Subcutaneous adipose tissue (tissue), 4 donors: Measurements from ENCODE around the gene ACD. TPM values are rescaled to one million over a fixed set of nuclear protein-coding genes. Genes with fewer than 3 reads are reported as not detected.

ENCODE experiments used
- CTCF ChIP-seq: fragments of 450-650 bp; IDR thresholded peaks from one replicate; pipeline ENCODE4 v1.5.1; 2016; ENCODE audit warnings: low read depth, mild to moderate bottlenecking, control low read depth, antibody characterized with exemption, moderate library complexity
- total RNA-seq, 4 donors: library from RNA; depleted of rRNA; stranded (reverse); fragments of >200 nt; gene quantifications; one replicate each; pipeline ENCODE4 v1.1.0, GENCODE V29; 2016

ACD gene
- total RNA-seq, 4 donors from 2014 or later: 8.0 to 19.2 (median 14.9) TPM

DNA sequence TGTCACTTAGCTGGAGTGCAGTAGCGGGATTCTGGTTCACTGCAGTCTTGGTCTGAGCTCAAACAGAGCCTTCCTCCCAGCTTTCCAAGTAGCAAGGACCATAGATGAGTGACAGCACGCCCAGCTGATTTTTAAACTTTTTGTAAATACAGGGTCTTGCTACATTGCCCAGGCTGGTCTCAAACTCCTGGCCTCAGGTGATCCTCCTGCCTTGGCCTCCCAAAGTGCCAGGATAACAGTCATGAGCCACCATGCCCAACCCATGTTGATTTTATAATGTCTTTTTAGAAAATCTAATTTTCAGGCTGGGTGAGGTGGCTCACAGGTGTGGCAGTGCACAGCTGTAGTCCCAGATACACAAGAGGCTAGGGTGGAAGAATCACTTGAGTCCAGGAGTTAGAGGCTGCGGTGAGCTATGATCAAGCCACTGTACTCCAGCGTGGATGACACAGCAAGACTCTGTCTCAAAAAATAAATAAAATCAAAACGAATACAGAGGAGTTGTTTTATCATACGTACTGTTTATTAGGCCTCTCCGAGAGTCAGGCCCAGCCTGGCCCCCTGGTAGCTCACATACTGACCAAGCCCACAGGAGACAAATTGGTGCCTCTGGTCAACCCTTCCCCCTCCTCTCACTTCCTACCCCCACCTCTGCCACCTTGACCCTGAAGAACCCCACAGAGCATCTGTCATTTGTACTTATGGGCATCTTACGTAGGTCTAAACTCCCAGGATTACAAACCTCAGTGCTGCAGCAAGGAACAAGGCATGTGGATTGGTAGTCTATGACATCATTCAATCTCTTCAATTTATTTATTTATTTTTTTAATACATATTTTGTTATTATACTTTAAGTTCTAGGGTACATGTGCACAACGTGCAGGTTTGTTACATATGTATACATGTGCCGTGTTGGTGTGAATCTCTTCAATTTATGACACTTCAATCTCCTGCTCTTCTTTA lies 20.2 kb upstream of the ACD start:
- TF ChIP-seq CTCF: no peak

GRCh38 chr16:67678354-67679023 lies 18.4 kb upstream of the ACD start:
- no peak for TF ChIP-seq CTCF

DNA sequence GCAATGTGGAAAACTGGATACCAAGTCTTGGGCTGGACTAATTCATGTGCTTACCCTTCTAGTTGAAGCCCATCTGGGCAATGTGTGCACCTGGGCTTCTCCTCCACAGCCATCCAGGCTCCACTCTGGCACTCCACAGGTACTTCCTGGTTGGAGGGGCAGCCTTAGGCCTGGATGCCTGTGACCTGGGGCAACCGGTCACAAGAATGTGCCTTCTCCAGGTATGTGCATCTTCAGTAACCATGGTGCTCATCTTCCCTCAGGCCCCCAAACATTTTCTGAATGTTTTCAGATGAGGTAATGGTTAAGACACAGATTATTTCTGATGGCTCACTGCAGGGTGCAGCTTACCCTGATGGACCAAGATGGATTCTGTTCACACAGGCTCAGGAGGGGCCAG lies 17.7 kb upstream of the ACD start:
- no peak for TF ChIP-seq CTCF

GRCh38 chr16:67676939-67677338 lies 16.9 kb upstream of the ACD start:
- no peak for TF ChIP-seq CTCF

DNA sequence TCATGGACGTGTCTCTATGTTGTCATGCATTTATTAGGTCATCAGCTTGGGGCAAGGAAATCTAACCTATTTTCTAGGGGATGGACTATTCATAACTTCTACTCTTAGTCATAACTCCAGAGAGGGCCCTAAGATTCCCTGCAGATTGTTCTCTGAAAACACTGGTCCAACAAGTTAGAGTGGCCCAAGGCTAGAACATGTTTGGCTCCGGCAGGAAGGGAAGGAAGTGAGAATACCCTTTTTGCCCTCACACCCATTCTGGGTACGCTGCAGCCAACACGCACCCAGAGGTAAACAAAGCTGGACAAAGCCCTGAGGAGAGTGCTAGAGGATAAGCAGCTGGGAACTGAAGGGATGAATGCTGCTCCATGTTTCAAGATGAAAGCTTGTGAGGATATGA lies 16.5 kb upstream of the ACD start:
- TF ChIP-seq CTCF: no peak

- no peak for TF ChIP-seq CTCF
These were observed 15.9 kb upstream of the ACD start for GRCh38 chr16:67675999-67676398.

- TF ChIP-seq CTCF: no peak
These were observed 15.5 kb upstream of the ACD start for GRCh38 chr16:67675579-67675935.
